GM19397 (cell line): ENCODE measurements around the gene MBP.
"Not testable (repeated sequence)": the region's sequence is repeated elsewhere in the genome, so short reads cannot be mapped to it uniquely, and the experiment has no call there.

Experiments used
- ATAC-seq: cut with Tn5 transposase; IDR thresholded peaks from one replicate; pipeline ENCODE4 v1.9.1; 2021; ENCODE audit warnings: mild to moderate bottlenecking, moderate library complexity; ENCODE audit not compliant: unreplicated experiment

MBP gene

DNA sequence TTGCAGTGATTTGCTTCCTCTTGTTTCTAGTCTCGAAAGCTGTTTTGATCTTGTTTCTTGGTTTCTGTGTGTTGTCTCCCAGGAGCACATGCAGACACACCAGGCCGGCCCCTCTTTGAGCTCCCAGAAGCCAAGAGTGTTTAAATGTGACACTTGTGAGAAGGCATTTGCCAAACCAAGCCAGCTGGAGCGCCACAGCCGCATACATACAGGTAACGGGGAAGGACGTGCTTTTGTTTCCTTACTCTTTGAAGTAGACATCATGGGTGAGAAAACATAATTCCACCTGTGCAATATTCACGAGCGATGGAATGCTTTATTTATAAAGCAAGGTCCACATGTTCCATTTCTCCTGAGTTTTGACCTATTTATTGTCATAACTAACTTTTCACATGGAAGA, 173.0 kb downstream of the MBP start:
- no peak for ATAC-seq

GRCh38 chr18:76958692-76959341, 173.8 kb downstream of the MBP start:
- no peak for ATAC-seq

DNA sequence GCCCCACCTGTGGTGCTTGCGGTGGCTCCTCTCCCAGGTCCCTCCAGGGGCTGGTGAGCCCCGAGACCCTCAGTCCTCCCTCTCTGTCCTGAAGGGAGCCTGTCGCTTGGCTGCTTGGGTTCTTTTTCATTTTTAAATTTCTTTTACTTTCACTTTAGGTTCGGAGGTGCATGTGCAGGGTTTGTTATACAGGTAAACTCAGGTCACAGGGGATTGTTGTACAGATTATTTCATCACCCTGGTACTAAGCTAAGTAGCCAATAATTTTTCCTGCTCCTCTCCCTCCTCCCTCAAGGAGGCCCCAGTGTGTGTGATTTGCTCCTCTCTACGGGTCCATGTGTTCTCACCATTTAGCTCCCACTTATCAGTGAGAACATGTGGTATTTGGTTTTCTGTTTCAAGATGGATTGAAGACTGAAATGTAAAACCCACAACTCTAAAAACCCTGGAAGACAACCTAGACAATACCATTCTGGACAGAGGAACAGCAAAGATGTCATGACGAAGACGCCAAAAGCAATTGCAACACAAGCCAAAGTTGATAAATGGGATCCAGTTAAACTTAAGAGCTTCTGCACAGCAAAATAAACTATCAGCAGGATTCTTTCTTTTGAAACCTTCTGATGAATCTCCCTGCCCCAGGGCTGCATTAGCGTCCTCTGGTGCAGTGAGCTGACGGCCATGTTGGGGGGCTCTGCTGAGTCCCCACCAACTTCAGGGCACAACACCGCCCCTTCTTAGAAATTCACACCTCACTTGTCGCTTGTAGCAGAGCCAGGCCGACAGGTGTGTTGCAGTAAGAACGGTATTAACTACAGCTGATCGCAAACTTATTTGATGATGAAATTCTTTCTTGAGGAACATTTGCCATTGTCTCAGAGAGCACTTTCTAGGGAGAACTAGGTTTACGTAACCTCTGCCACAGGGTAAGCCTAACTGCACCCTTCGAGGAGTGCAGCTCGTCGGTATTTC, 174.9 kb downstream of the MBP start:
- ATAC-seq = no peak

DNA sequence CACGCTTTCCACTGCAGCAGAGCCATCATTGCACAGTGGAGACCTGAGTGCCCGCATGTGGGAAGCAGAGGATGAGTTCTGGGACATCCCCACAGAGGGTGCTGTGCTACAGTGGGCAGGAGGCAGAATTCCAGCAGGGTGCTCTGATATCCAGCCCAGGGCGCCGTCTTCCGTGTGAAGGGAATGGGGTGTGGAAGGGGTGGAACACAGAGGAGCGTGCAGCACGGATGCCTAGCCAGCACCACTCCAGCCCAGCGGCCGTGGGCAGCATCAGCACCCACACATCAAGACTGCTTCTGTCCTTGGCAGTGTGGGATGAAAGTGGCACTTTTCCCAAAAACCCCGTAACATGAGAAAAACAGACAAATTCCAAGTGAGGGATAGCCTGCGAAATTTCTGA, 175.9 kb downstream of the MBP start:
- ATAC-seq = no peak

DNA sequence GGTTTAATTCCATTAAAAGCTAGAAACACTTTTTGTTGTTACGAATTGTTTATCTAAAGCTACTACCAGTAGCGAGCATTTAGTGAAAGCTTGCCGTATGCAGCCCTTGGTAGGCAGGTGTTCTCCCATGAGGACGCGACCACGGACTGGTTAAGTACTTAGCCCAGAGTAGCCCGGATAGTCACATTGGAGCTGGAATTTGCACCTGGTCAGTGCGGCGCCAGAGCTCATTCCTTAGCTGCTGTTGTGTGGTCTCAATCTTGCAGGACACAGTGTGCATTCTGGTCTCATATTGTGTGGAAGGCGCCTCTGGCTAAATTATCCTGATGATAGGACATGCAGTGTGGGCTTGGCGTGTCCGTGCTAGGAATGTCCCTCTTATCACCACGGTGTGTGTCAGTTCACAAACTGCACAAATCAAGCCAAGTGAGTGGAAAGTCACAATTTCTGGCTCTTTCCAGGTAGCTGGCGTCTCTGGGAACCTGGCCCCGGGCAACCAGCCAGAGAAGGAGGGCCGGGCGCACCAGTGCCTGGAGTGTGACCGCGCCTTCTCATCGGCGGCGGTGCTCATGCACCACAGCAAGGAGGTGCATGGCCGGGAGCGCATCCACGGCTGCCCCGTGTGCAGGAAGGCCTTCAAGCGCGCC, 176.9 kb downstream of the MBP start:
- ATAC-seq = no peak

- no peak for ATAC-seq
Measured at GRCh38 chr18:76953583-76954233, 178.9 kb downstream of the MBP start.

DNA sequence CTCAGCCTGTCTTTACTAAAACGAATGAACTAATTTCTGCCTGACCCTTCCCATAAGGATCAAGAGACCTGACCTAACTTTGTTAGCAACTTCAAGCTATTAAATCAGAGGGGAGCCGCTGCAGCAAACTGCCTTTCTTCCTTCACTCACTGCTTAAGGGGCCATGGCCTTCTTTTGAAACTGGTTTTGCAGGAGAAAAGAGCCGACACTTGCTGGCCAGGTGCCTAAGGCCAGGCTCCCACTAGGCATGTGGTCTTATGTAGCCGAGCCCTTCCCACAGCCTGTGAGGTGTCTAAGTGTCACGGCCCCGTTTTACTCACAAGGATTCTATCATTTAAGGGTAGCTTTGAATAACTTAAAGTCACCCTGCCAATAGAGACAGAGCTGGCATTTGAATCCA, 179.4 kb downstream of the MBP start:
- no peak for ATAC-seq

DNA sequence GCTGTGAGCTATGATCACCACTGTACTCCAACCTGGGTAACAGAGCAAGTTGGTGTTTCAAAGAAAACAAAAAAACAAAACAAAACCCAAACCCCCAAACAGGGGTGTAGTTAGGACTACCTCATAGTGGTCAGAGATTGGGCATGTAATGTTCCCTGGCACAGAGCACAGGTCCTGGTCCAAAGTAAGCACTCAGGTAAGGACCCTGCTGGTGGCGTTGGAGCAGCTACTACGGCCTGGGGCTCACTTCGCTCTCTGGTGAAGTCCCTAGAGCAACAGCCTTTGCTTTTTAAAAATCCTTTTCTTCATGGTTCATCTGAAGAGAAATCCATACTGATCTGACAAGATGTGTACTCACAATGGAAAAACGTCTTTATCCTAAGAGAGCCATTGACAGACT, 179.8 kb downstream of the MBP start:
- ATAC-seq = no peak

DNA sequence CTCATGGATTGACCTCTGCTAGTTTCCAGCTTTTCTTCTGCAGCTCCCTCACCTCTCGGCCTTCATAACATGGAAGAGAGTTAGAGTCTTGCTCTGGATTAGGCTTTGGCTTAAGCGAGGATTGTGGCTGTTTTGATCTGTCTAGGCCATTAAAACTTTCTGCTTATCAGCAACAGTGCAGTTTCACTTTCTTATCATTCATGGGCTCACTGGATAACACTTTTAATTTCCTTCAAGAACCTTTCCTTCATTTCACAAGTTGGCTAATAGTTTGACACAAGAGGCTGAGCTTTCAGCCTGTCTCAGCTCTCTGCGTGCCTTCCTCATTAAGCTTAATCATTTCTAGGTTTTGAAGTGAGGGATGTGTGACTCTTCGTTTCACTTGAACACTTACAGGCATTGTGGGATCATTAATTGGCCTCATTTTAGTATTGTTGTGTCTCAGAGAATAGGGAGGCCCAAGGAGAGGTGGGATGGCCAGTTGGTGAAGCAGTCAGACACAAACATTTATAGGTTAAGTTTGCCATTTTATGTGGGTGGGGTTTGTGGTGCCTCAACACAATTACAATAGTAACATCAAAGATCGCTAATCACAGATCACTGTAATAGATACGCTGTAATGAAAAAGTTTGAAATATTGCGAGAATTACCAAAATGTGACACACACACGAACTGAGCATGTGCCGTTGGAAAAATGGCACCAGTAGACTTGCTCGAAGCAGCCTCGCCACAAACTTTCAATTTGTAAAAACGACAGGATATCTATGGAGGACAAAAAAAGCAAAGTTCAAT, 180.9 kb downstream of the MBP start:
- no peak for ATAC-seq

GRCh38 chr18:76948345-76948744, 184.2 kb downstream of the MBP start:
- no peak for ATAC-seq

GRCh38 chr18:76944346-76944745, 188.2 kb downstream of the MBP start:
- not testable (repeated sequence) for ATAC-seq

DNA sequence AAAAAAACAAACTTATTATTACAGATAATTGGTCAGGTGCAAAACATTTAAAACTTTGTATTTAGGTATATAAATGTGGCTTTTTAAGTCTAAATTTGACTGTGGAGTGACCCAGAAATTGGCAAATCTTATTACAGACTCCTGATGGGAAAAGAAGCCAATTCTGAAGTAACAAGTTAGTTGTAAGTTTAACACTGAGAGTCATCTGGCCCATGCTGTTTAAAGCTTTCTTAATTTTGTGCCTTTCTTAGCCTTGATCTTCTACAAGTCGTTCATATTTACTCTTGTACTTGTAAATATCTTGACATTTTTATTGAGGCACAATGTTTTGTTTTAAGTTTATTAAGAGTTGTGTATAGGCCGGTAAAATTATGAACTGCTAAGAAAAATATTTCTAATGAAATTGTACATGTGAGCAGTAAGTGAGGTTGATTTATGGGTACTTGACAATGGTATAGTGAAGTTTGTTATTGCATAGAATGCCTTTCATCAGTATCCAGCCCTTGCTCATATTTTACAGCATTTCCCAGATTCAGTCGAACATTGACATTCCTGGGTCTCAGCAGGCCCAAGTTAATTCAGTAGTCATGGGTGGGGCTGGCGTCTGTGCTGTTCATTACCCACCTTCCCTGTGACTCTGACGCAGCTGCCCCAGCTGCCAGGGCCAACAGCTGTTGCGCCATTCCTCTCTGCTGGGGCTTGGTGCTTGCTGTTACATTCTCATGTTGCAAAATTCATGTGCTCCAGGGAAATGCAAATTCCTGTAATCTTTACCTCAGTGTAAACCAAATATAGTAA, 188.8 kb downstream of the MBP start:
- ATAC-seq = no peak

DNA sequence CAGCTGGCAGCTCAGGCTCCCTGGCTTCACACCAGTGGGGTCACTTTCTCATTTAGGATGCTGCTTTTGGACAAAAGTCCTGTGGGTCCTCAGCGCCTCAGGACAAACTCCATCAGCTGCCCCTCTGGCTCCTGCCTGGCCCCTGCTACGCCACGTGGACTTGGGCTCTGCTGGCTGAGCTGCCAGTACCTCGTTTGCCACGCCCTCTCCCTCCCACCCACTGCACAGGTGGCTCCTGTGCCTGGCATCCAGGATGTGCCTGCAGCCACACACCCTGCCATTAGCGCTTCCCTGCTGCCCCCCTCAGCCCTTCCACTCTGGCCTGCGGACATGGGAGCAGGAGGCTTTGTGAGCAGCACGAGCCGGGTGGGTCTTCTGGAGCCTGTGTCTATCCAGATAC, 191.3 kb downstream of the MBP start:
- no peak for ATAC-seq

DNA sequence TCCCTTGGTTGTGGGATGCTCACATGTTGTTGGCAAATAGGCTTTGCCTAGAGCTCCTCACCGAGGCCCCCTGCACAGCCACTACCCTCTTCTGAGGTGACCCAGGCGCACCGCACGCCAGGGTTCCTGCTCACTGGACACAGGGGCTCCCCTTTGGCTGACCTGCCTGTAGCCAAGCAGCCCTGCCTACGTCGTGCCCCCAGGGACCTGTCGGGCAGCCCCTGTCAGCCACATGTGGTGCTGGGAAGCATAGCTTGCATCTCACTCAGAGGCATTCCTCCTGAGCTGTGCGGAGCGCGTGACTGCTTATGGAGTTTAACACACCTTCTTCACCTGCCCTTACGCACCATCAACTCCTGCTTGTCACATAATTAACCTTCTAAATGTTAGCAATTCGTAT, 194.0 kb downstream of the MBP start:
- ATAC-seq = no peak

GRCh38 chr18:76937597-76937996, 195.0 kb downstream of the MBP start:
- ATAC-seq = no peak

DNA sequence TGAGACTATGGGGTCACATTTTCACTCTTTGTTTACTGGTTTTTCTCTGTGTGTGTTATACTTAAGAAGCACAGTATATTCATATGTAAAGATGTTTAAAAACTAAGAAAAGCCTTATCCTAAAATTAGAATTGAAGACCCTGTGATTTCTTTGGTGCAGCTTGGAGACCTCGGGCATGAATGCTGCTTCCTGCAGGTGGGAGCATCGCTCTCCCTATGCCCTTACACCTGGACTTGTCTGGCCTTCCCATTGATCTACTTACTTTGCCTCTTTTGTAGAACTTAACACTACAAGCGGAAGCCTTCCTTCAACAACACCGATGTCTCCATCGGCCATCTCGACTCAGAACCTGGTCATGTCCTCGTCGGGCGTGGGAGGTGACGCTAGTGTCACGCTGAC, 195.7 kb downstream of the MBP start:
- no peak for ATAC-seq

- no peak for ATAC-seq
Measured at GRCh38 chr18:76935722-76936337, 196.8 kb downstream of the MBP start.

- no peak for ATAC-seq
Measured at GRCh38 chr18:76932026-76932819, 200.4 kb downstream of the MBP start.
